ENCODE data around the gene RTN4RL1.

Gene RTN4RL1

GRCh38 chr17:1980665-1981250 lies 44.4 kb downstream of the RTN4RL1 start:
- Histone ChIP-seq H3K9ac (ENCODE audit: low read length) (no peak overlapping the region), H3K36me3 (ENCODE audit: control insufficient read depth, insufficient read depth, low read length) (no peaks in the 10 kb centered on the region), H3K27me3 (ENCODE audit: control insufficient read depth, insufficient read depth, low read length) (peaks cover 30% of the 10 kb centered on the region), H3K4me3 (ENCODE audit: low read length) (no peak overlapping the region), H3K4me1 (ENCODE audit: control insufficient read depth, insufficient read depth, low read length) (no peaks in the 10 kb centered on the region), H3K9me3 (ENCODE audit: control insufficient read depth, low read length) (no peaks in the 10 kb centered on the region)

GRCh38 chr17:1979182-1979985 lies 45.8 kb downstream of the RTN4RL1 start:
- Histone ChIP-seq H3K27me3 (ENCODE audit: control insufficient read depth, insufficient read depth, low read length) (peaks cover 36% of the 10 kb centered on the region), H3K4me3 (ENCODE audit: low read length) (no peak overlapping the region), H3K9me3 (ENCODE audit: control insufficient read depth, low read length) (no peaks in the 10 kb centered on the region), H3K4me1 (ENCODE audit: control insufficient read depth, insufficient read depth, low read length) (no peaks in the 10 kb centered on the region), H3K36me3 (ENCODE audit: control insufficient read depth, insufficient read depth, low read length) (no peaks in the 10 kb centered on the region), H3K9ac (ENCODE audit: low read length) (no peak overlapping the region)

GRCh38 chr17:1978396-1978949 lies 46.7 kb downstream of the RTN4RL1 start:
- H3K9me3 ChIP-seq (ENCODE audit: control insufficient read depth, low read length): no peaks in the 10 kb centered on the region
- no peaks in the 10 kb centered on the region for H3K36me3 ChIP-seq (ENCODE audit: control insufficient read depth, insufficient read depth, low read length)
- H3K27me3 ChIP-seq (ENCODE audit: control insufficient read depth, insufficient read depth, low read length): peaks cover 36% of the 10 kb centered on the region
- no peak overlapping the region for H3K9ac ChIP-seq (ENCODE audit: low read length)
- no peak overlapping the region for H3K4me3 ChIP-seq (ENCODE audit: low read length)
- no peaks in the 10 kb centered on the region for H3K4me1 ChIP-seq (ENCODE audit: control insufficient read depth, insufficient read depth, low read length)

GRCh38 chr17:1977583-1978395 lies 47.3 kb downstream of the RTN4RL1 start:
- H3K9me3 ChIP-seq (ENCODE audit: control insufficient read depth, low read length): no peaks in the 10 kb centered on the region
- H3K27me3 ChIP-seq (ENCODE audit: control insufficient read depth, insufficient read depth, low read length): peaks cover 32% of the 10 kb centered on the region
- no peak overlapping the region for H3K4me3 ChIP-seq (ENCODE audit: low read length)
- H3K9ac ChIP-seq (ENCODE audit: low read length): no peak overlapping the region
- H3K4me1 ChIP-seq (ENCODE audit: control insufficient read depth, insufficient read depth, low read length): no peaks in the 10 kb centered on the region
- H3K36me3 ChIP-seq (ENCODE audit: control insufficient read depth, insufficient read depth, low read length): no peaks in the 10 kb centered on the region

GRCh38 chr17:1976683-1977064 lies 48.5 kb downstream of the RTN4RL1 start:
- H3K27me3 ChIP-seq (ENCODE audit: control insufficient read depth, insufficient read depth, low read length): peaks cover 32% of the 10 kb centered on the region
- no peaks in the 10 kb centered on the region for H3K9me3 ChIP-seq (ENCODE audit: control insufficient read depth, low read length)
- H3K9ac ChIP-seq (ENCODE audit: low read length): no peak overlapping the region
- no peaks in the 10 kb centered on the region for H3K36me3 ChIP-seq (ENCODE audit: control insufficient read depth, insufficient read depth, low read length)
- no peaks in the 10 kb centered on the region for H3K4me1 ChIP-seq (ENCODE audit: control insufficient read depth, insufficient read depth, low read length)
- no peak overlapping the region for H3K4me3 ChIP-seq (ENCODE audit: low read length)

GRCh38 chr17:1976000-1976682 lies 49.0 kb downstream of the RTN4RL1 start:
- H3K4me3 ChIP-seq (ENCODE audit: low read length): no peak overlapping the region
- H3K4me1 ChIP-seq (ENCODE audit: control insufficient read depth, insufficient read depth, low read length): no peaks in the 10 kb centered on the region
- no peaks in the 10 kb centered on the region for H3K9me3 ChIP-seq (ENCODE audit: control insufficient read depth, low read length)
- H3K9ac ChIP-seq (ENCODE audit: low read length): no peak overlapping the region
- H3K36me3 ChIP-seq (ENCODE audit: control insufficient read depth, insufficient read depth, low read length): no peaks in the 10 kb centered on the region
- H3K27me3 ChIP-seq (ENCODE audit: control insufficient read depth, insufficient read depth, low read length): peaks cover 32% of the 10 kb centered on the region

GRCh38 chr17:1975573-1975972 lies 49.6 kb downstream of the RTN4RL1 start:
- Histone ChIP-seq H3K9ac (ENCODE audit: low read length) (no peak overlapping the region), H3K27me3 (ENCODE audit: control insufficient read depth, insufficient read depth, low read length) (peaks cover 32% of the 10 kb centered on the region), H3K4me1 (ENCODE audit: control insufficient read depth, insufficient read depth, low read length) (no peaks in the 10 kb centered on the region), H3K9me3 (ENCODE audit: control insufficient read depth, low read length) (no peaks in the 10 kb centered on the region), H3K36me3 (ENCODE audit: control insufficient read depth, insufficient read depth, low read length) (no peaks in the 10 kb centered on the region), H3K4me3 (ENCODE audit: low read length) (no peak overlapping the region)

- H3K9ac ChIP-seq (ENCODE audit: low read length): no peak overlapping the region
- no peaks in the 10 kb centered on the region for H3K36me3 ChIP-seq (ENCODE audit: control insufficient read depth, insufficient read depth, low read length)
- peaks cover 28% of the 10 kb centered on the region for H3K27me3 ChIP-seq (ENCODE audit: control insufficient read depth, insufficient read depth, low read length)
- no peaks in the 10 kb centered on the region for H3K4me1 ChIP-seq (ENCODE audit: control insufficient read depth, insufficient read depth, low read length)
- H3K4me3 ChIP-seq (ENCODE audit: low read length): no peak overlapping the region
- H3K9me3 ChIP-seq (ENCODE audit: control insufficient read depth, low read length): no peaks in the 10 kb centered on the region
Measured at GRCh38 chr17:1972487-1973160, 52.5 kb downstream of the RTN4RL1 start.

GRCh38 chr17:1970843-1971384 lies 54.2 kb downstream of the RTN4RL1 start:
- H3K4me1 ChIP-seq (ENCODE audit: control insufficient read depth, insufficient read depth, low read length): no peaks in the 10 kb centered on the region
- H3K9ac ChIP-seq (ENCODE audit: low read length): no peak overlapping the region
- no peak overlapping the region for H3K4me3 ChIP-seq (ENCODE audit: low read length)
- H3K36me3 ChIP-seq (ENCODE audit: control insufficient read depth, insufficient read depth, low read length): no peaks in the 10 kb centered on the region
- no peaks in the 10 kb centered on the region for H3K9me3 ChIP-seq (ENCODE audit: control insufficient read depth, low read length)
- H3K27me3 ChIP-seq (ENCODE audit: control insufficient read depth, insufficient read depth, low read length): peaks cover 12% of the 10 kb centered on the region

GRCh38 chr17:1969712-1970111 lies 55.4 kb downstream of the RTN4RL1 start:
- H3K36me3 ChIP-seq (ENCODE audit: control insufficient read depth, insufficient read depth, low read length): no peaks in the 10 kb centered on the region
- H3K9ac ChIP-seq (ENCODE audit: low read length): no peak overlapping the region
- no peaks in the 10 kb centered on the region for H3K9me3 ChIP-seq (ENCODE audit: control insufficient read depth, low read length)
- no peaks in the 10 kb centered on the region for H3K4me1 ChIP-seq (ENCODE audit: control insufficient read depth, insufficient read depth, low read length)
- H3K27me3 ChIP-seq (ENCODE audit: control insufficient read depth, insufficient read depth, low read length): peaks cover 9% of the 10 kb centered on the region
- H3K4me3 ChIP-seq (ENCODE audit: low read length): no peak overlapping the region

GRCh38 chr17:1967213-1967612 lies 57.9 kb downstream of the RTN4RL1 start:
- Histone ChIP-seq H3K27me3 (ENCODE audit: control insufficient read depth, insufficient read depth, low read length) (peaks cover 7% of the 10 kb centered on the region), H3K4me3 (ENCODE audit: low read length) (no peak overlapping the region), H3K9ac (ENCODE audit: low read length) (no peak overlapping the region), H3K9me3 (ENCODE audit: control insufficient read depth, low read length) (no peaks in the 10 kb centered on the region), H3K36me3 (ENCODE audit: control insufficient read depth, insufficient read depth, low read length) (no peaks in the 10 kb centered on the region), H3K4me1 (ENCODE audit: control insufficient read depth, insufficient read depth, low read length) (no peaks in the 10 kb centered on the region)

Measured in mucosa of stomach (tissue), 1 donor.